Right atrium auricular region (tissue), 2 donors: Measurements from ENCODE around the gene GPRC5D. TPM values are rescaled to one million over a fixed set of nuclear protein-coding genes. Genes with fewer than 3 reads are reported as not detected.

ENCODE experiments used
- DNase-seq: peaks from one replicate; pipeline ENCODE4 v3.0.0-alpha.2; 2019; ENCODE audit warnings: low spot score
- H3K27ac ChIP-seq, 2 donors: fragments of 200-600 bp; sonication (generic); 1 replicate in 1 of 2; 2 replicates in 1 of 2; pipeline ENCODE4 v1.5.1; 2016 to 2019
- H3K27me3 ChIP-seq, 2 donors: fragments of 200-600 bp; sonication (generic); one replicate each; pipeline versions ENCODE4 v1.5.1 to v1.6.0; 2017 to 2019
- H3K36me3 ChIP-seq: fragments of 200-600 bp; sonication (generic); one replicate; pipeline ENCODE4 v1.5.1; 2016
- H3K4me1 ChIP-seq, 2 donors: fragments of 200-600 bp; sonication (generic); one replicate each; pipeline versions ENCODE4 v1.5.1 to v1.6.0; 2017 to 2019
- H3K4me3 ChIP-seq, 2 donors: fragments of 200-600 bp; sonication (generic); 1 replicate in 1 of 2; 2 replicates in 1 of 2; pipeline ENCODE4 v1.5.1; 2017 to 2019; ENCODE audit warnings: mild to moderate bottlenecking in 1 of 2, moderate library complexity in 1 of 2
- H3K9me3 ChIP-seq, 2 donors: fragments of 200-600 bp; sonication (generic); one replicate each; pipeline ENCODE4 v1.5.1; 2019
- CTCF ChIP-seq, 2 donors: fragments of 200-600 bp; sonication (generic); IDR thresholded peaks; one replicate each; pipeline ENCODE4 v1.5.1; 2019; ENCODE audit warnings: antibody characterized with exemption in 2 of 2
- total RNA-seq, 2 donors: library from RNA; depleted of rRNA; stranded (reverse); fragments of >200 nt; gene quantifications; one replicate each; pipeline ENCODE4 v1.1.0, GENCODE V29; 2016

The GPRC5D gene
- total RNA-seq, 2 donors from 2014 or later: not detected

- H3K27me3 ChIP-seq: no peaks in the 10 kb centered on the region
- H3K27ac ChIP-seq: no peak overlapping the region
- no peak overlapping the region for H3K4me3 ChIP-seq
- DNase-seq: no peak
- peak; percentile 14 to 56 for TF ChIP-seq CTCF (IDR thresholded peaks at IDR 0.05)
- no peaks in the 10 kb centered on the region for H3K9me3 ChIP-seq
- H3K36me3 ChIP-seq: peaks cover 48% of the 10 kb centered on the region
- H3K4me1 ChIP-seq: no peaks in the 10 kb centered on the region
Observed at GRCh38 chr12:12985817-12986408, 33.9 kb upstream of the GPRC5D start.

- no peak for DNase-seq
- Histone ChIP-seq H3K27me3 (no peaks in the 10 kb centered on the region), H3K27ac (no peak overlapping the region), H3K36me3 (peaks cover 49% of the 10 kb centered on the region), H3K9me3 (no peaks in the 10 kb centered on the region), H3K4me3 (no peak overlapping the region), H3K4me1 (peaks cover 0 to 11% of the 10 kb centered on the region in 2 donors)
- no peak for TF ChIP-seq CTCF (IDR thresholded peaks at IDR 0.05)
Observed at GRCh38 chr12:12984149-12984548, 32.2 kb upstream of the GPRC5D start.

- Histone ChIP-seq H3K9me3 (no peaks in the 10 kb centered on the region), H3K4me1 (peaks cover 0 to 13% of the 10 kb centered on the region in 2 donors), H3K27ac (no peak overlapping the region), H3K4me3 (no peak overlapping the region), H3K27me3 (no peaks in the 10 kb centered on the region), H3K36me3 (peaks cover 46% of the 10 kb centered on the region)
- TF ChIP-seq CTCF (IDR thresholded peaks at IDR 0.05): peak; percentile 53 to 71
- DNase-seq: no peak
Observed at GRCh38 chr12:12983420-12984035, 31.6 kb upstream of the GPRC5D start.

GRCh38 chr12:12982331-12982730 is 30.4 kb upstream of the GPRC5D start:
- no peak for DNase-seq
- TF ChIP-seq CTCF (IDR thresholded peaks at IDR 0.05): no peak
- Histone ChIP-seq H3K36me3 (peaks cover 35% of the 10 kb centered on the region), H3K27me3 (no peaks in the 10 kb centered on the region), H3K27ac (no peak overlapping the region), H3K4me1 (peaks cover 0 to 13% of the 10 kb centered on the region in 2 donors), H3K9me3 (no peaks in the 10 kb centered on the region), H3K4me3 (no peak overlapping the region)

GRCh38 chr12:12979731-12980259 is 27.8 kb upstream of the GPRC5D start:
- H3K4me1 ChIP-seq: peaks cover 0 to 13% of the 10 kb centered on the region in 2 donors
- DNase-seq: peak; percentile 64
- H3K4me3 ChIP-seq: no peak overlapping the region
- no peaks in the 10 kb centered on the region for H3K9me3 ChIP-seq
- no peaks in the 10 kb centered on the region for H3K27me3 ChIP-seq
- peak overlapping the region; percentile 46 to 66 for H3K27ac ChIP-seq
- H3K36me3 ChIP-seq: peaks cover 29% of the 10 kb centered on the region
- no peak for TF ChIP-seq CTCF (IDR thresholded peaks at IDR 0.05)
